A549 (cell line): Measurements from ENCODE around the gene EDNRA. TPM values are rescaled to one million over a fixed set of nuclear protein-coding genes. Genes with fewer than 3 reads are reported as not detected.

Experiments
- ATAC-seq, 2 experiments: fragments of 200-7000 bp in 1 of 2; fragments of >200 bp in 1 of 2; cut with Nextera tagmentation in 1 of 2; cut with Tn5 transposase in 1 of 2; 3 replicates each; pipeline versions ENCODE4 v1.8.0 to v1.9.1; 2018 to 2020; ENCODE audit warnings: mild to moderate bottlenecking in 1 of 2, moderate library complexity in 1 of 2
- CTCF ChIA-PET: fragments of 300-600 bp; sonication (Branson Sonifier 250); formaldehyde crosslinking; extraction: SDS; loops from one replicate; lab custom pipeline; 2021; ENCODE audit warnings: antibody characterized with exemption, inconsistent platforms; lab: Yijun Ruan, JAX
- POLR2A ChIA-PET: fragments of 350-600 bp; formaldehyde crosslinking; extraction: SDS; loops from one replicate; lab custom pipeline; 2021; ENCODE audit warnings: antibody characterized with exemption, inconsistent platforms; lab: Yijun Ruan, JAX
- DNase-seq, 2 experiments: peaks; one replicate each; pipeline versions ENCODE4 v3.0.0 to v3.0.0-alpha.2; 2011 to 2016; ENCODE audit warnings: low read depth in 1 of 2, low spot score in 1 of 2
- FAIRE-seq: peaks from 2 replicates; lab custom pipeline; 2011; peaks lifted over from hg19 to GRCh38; lab: Jason Lieb, UNC
- H3K27ac ChIP-seq, 2 experiments: fragments of >200 bp; sonication (Bioruptor Twin); formaldehyde crosslinking; 3 replicates each; pipeline ENCODE4 v1.5.1; 2016 to 2017
- H3K4me1 ChIP-seq: fragments of >200 bp; sonication (Bioruptor Twin); formaldehyde crosslinking; 3 replicates; pipeline ENCODE4 v1.6.1; 2016
- H3K4me2 ChIP-seq: fragments of >200 bp; sonication (Bioruptor Twin); formaldehyde crosslinking; 3 replicates; pipeline ENCODE4 v1.6.1; 2016
- H3K4me3 ChIP-seq: fragments of >200 bp; sonication (Bioruptor Twin); formaldehyde crosslinking; 3 replicates; pipeline ENCODE4 v1.5.1; 2016
- H3K9me3 ChIP-seq: fragments of >200 bp; sonication (Bioruptor Twin); formaldehyde crosslinking; 3 replicates; pipeline ENCODE4 v1.6.1; 2016
- ATOH8 ChIP-seq: fragments of 250-450 bp; sonication (Bioruptor Pico); IDR thresholded peaks from 2 replicates; pipeline ENCODE4 v1.5.0; 2020; ENCODE audit warnings: low read depth, mild to moderate bottlenecking, moderate library complexity
- BCL3 ChIP-seq: fragments of >200 bp; sonication (Bioruptor Twin); formaldehyde crosslinking; IDR thresholded peaks from 3 replicates; pipeline ENCODE4 v1.6.1; 2016
- CBX8 ChIP-seq: fragments of 200-600 bp; sonication (generic); IDR thresholded peaks from 2 replicates; pipeline ENCODE4 v1.6.1; 2016
- CEBPB ChIP-seq, 2 experiments: fragments of >200 bp in 1 of 2; sonication (Bioruptor Twin) in 1 of 2; formaldehyde crosslinking in 1 of 2; IDR thresholded peaks; 2 replicates each; pipeline ENCODE4 v1.6.1; 2012 to 2016
- CHD2 ChIP-seq: fragments of 150-350 bp; IDR thresholded peaks from 2 replicates; pipeline ENCODE4 v1.6.1; 2014; ENCODE audit warnings: low read length; ENCODE audit not compliant: partially characterized antibody
- EHMT2 ChIP-seq: fragments of 200-600 bp; sonication (generic); IDR thresholded peaks from 2 replicates; pipeline ENCODE4 v1.6.1; 2016; ENCODE audit warnings: antibody characterized with exemption, low read depth, mild to moderate bottlenecking, moderate library complexity
- ELK1 ChIP-seq: fragments of 150-350 bp; IDR thresholded peaks from 2 replicates; pipeline ENCODE4 v1.6.1; 2014; ENCODE audit warnings: low read depth, mild to moderate bottlenecking, low read length
- EP300 ChIP-seq, 2 experiments: fragments of >200 bp; sonication (Bioruptor Twin); formaldehyde crosslinking; IDR thresholded peaks; 2 replicates in 1 of 2; 3 replicates in 1 of 2; pipeline ENCODE4 v1.6.1; 2016 to 2017
- ESRRA ChIP-seq: fragments of 150-350 bp; IDR thresholded peaks from 2 replicates; pipeline ENCODE4 v1.6.1; 2014; ENCODE audit warnings: mild to moderate bottlenecking, low read length, borderline replicate concordance
- HDAC2 ChIP-seq: fragments of 200-600 bp; sonication (generic); IDR thresholded peaks from 2 replicates; pipeline ENCODE4 v1.6.1; 2016
- HMGXB4 ChIP-seq: fragments of 250-450 bp; sonication (Bioruptor Pico); IDR thresholded peaks from 2 replicates; pipeline ENCODE4 v1.5.0; 2021; ENCODE audit warnings: mild to moderate bottlenecking, moderate library complexity, borderline replicate concordance
- HOXA7 ChIP-seq: fragments of 250-450 bp; sonication (Bioruptor Pico); IDR thresholded peaks from 2 replicates; pipeline ENCODE4 v1.5.0; 2020; ENCODE audit warnings: mild to moderate bottlenecking, moderate library complexity
- HOXB13 ChIP-seq: fragments of 250-450 bp; sonication (Bioruptor Pico); IDR thresholded peaks from 2 replicates; pipeline ENCODE4 v1.5.0; 2020; ENCODE audit warnings: low read depth, mild to moderate bottlenecking, moderate library complexity
- KDM1A ChIP-seq: fragments of 200-600 bp; sonication (generic); IDR thresholded peaks from 2 replicates; pipeline ENCODE4 v1.6.1; 2016; ENCODE audit warnings: low read depth, mild to moderate bottlenecking
- KDM5A ChIP-seq: fragments of 200-600 bp; sonication (generic); IDR thresholded peaks from 2 replicates; pipeline ENCODE4 v1.6.1; 2016; ENCODE audit warnings: antibody characterized with exemption, mild to moderate bottlenecking
- NFE2L2 ChIP-seq: fragments of 150-350 bp; conservative IDR thresholded peaks from 2 replicates; pipeline ENCODE4 v1.6.1; 2014; ENCODE audit warnings: low read length
- NPAS2 ChIP-seq: fragments of 250-450 bp; sonication (Bioruptor Pico); IDR thresholded peaks from 2 replicates; pipeline ENCODE4 v1.8.0; 2022; ENCODE audit warnings: mild to moderate bottlenecking, moderate library complexity, borderline replicate concordance
- PBX3 ChIP-seq: IDR thresholded peaks from 2 replicates; pipeline ENCODE4 v1.6.1; 2012
- RARB ChIP-seq: fragments of 250-450 bp; sonication (Bioruptor Pico); IDR thresholded peaks from 2 replicates; pipeline ENCODE4 v1.8.0; 2021; ENCODE audit warnings: mild to moderate bottlenecking, moderate library complexity
- REST ChIP-seq: fragments of 200-600 bp; sonication (generic); IDR thresholded peaks from 2 replicates; pipeline ENCODE4 v1.6.1; 2016; ENCODE audit warnings: antibody characterized with exemption, mild to moderate bottlenecking, moderate library complexity
- RNF2 ChIP-seq: fragments of 200-600 bp; sonication (generic); IDR thresholded peaks from 2 replicates; pipeline ENCODE4 v1.6.1; 2016; ENCODE audit warnings: low read depth, mild to moderate bottlenecking, antibody characterized with exemption, moderate library complexity, borderline replicate concordance
- TFCP2L1 ChIP-seq: fragments of 250-450 bp; sonication (Bioruptor Pico); IDR thresholded peaks from 2 replicates; pipeline ENCODE4 v1.5.0; 2021; ENCODE audit warnings: mild to moderate bottlenecking
- USF2 ChIP-seq: fragments of 450-650 bp; IDR thresholded peaks from 2 replicates; pipeline ENCODE4 v1.6.1; 2014; ENCODE audit warnings: antibody characterized with exemption
- ZC3H11A ChIP-seq: fragments of 450-650 bp; IDR thresholded peaks from 2 replicates; pipeline ENCODE4 v1.6.1; 2014; ENCODE audit warnings: antibody characterized with exemption, mild to moderate bottlenecking
- ZFP36 ChIP-seq: fragments of 450-650 bp; IDR thresholded peaks from 2 replicates; pipeline ENCODE4 v1.6.1; 2014; ENCODE audit warnings: borderline replicate concordance; ENCODE audit not compliant: partially characterized antibody
- ZSCAN20 ChIP-seq: fragments of 250-450 bp; sonication (Bioruptor Pico); IDR thresholded peaks from 2 replicates; pipeline ENCODE4 v1.8.0; 2022; ENCODE audit warnings: mild to moderate bottlenecking, moderate library complexity
- WGBS: methylation state at CpG from one replicate; pipeline ENCODE4 v1.1.6; 2017; ENCODE audit errors: missing lambda C conversion rate; 5-methylcytosine and 5-hydroxymethylcytosine counted together
- polyA plus RNA-seq, 4 experiments: library from polyadenylated mRNA; depleted of rRNA in 3 of 4; stranded (reverse); fragments of >200 nt; fragmentation: RNase III in 1 of 4; extraction: RNeasy Plus Mini Kit Qiagen cat#74134 plus additional on column Dnase treatment in 1 of 4; gene quantifications; 2 replicates in 3 of 4; 3 replicates in 1 of 4; pipeline ENCODE4 v1.2.3, GENCODE V29; 2011 to 2017

EDNRA gene
- polyA plus RNA-seq, 2 of the 4 experiments (the other 2 are of a cell fraction): 0.09 to 0.40 TPM

- no peak for FAIRE-seq
- ATAC-seq: no peak
These were observed 85.9 kb downstream of the EDNRA start for GRCh38 chr4:147566762-147567161.

GRCh38 chr4:147567276-147567675 lies 86.4 kb downstream of the EDNRA start:
- FAIRE-seq: no peak
- 86% methylated on average over 1 of the region's 1 CpG for WGBS

More at GRCh38 chr4:147566762-147567161, 85.9 kb downstream of the EDNRA start:
- ChIA-PET POLR2A (no interaction called here), CTCF (interaction anchor here (0.7 to 1.7 kb wide), 2 partner anchors 11 to 59 kb away, joined by 3 to 4 read pairs; no protein-coding TSS in a partner anchor)
- Histone ChIP-seq H3K27ac (no peak overlapping the region), H3K4me1 (no peaks in the 10 kb centered on the region), H3K9me3 (no peaks in the 10 kb centered on the region), H3K4me2 (no peak overlapping the region), H3K4me3 (no peak overlapping the region)
- TF ChIP-seq KDM1A: no peak
- TF ChIP-seq PBX3: no peak
- no peak for TF ChIP-seq RARB (CRISPR knock-in tag)
- no peak for DNase-seq

GRCh38 chr4:147570616-147571015 lies 89.7 kb downstream of the EDNRA start:
- ATAC-seq (no peak), FAIRE-seq (no peak), DNase-seq (no peak)
- H3K4me2 ChIP-seq: no peak overlapping the region
- no peaks in the 10 kb centered on the region for H3K4me1 ChIP-seq
- 65% methylated on average over 4 of the region's 4 CpGs for WGBS
- H3K9me3 ChIP-seq: no peaks in the 10 kb centered on the region
- ChIA-PET CTCF (interaction anchor here (0.9 kb wide), 1 partner anchor 52 kb away, joined by 3 read pairs; no protein-coding TSS in a partner anchor), POLR2A (no interaction called here)
- no peak overlapping the region for H3K4me3 ChIP-seq
- no peak overlapping the region for H3K27ac ChIP-seq
- TF ChIP-seq REST: no peak
- TF ChIP-seq HOXA7 (CRISPR knock-in tag): no peak
- no peak for TF ChIP-seq KDM5A
- TF ChIP-seq NPAS2 (CRISPR knock-in tag): no peak
- TF ChIP-seq EHMT2: no peak
- TF ChIP-seq CBX8: no peak
- TF ChIP-seq BCL3: no peak
- no peak for TF ChIP-seq ESRRA
- TF ChIP-seq ATOH8 (CRISPR knock-in tag): no peak
- no peak for TF ChIP-seq HMGXB4
- no peak for TF ChIP-seq EP300 (IDR thresholded peaks at IDR 0.05)
- no peak for TF ChIP-seq CEBPB (IDR thresholded peaks at IDR 0.05)

More at GRCh38 chr4:147567276-147567675, 86.4 kb downstream of the EDNRA start:
- Histone ChIP-seq H3K4me1 (no peaks in the 10 kb centered on the region), H3K9me3 (no peaks in the 10 kb centered on the region), H3K4me2 (no peak overlapping the region), H3K27ac (no peak overlapping the region), H3K4me3 (no peak overlapping the region)
- ChIA-PET CTCF (no interaction called here), POLR2A (no interaction called here)
- ATAC-seq (no peak), DNase-seq (no peak)
- no peak for TF ChIP-seq ZFP36
- TF ChIP-seq ZSCAN20 (CRISPR knock-in tag): no peak
- TF ChIP-seq ELK1: no peak
- TF ChIP-seq RNF2: no peak
- TF ChIP-seq USF2: no peak
- no peak for TF ChIP-seq CEBPB (IDR thresholded peaks at IDR 0.05)
- TF ChIP-seq TFCP2L1 (CRISPR knock-in tag): no peak
- TF ChIP-seq HOXB13 (CRISPR knock-in tag): no peak
- TF ChIP-seq ZC3H11A: no peak
- no peak for TF ChIP-seq HDAC2
- no peak for TF ChIP-seq NFE2L2
- no peak for TF ChIP-seq CHD2
